Transverse colon (tissue), 4 donors: ENCODE measurements around the gene MEF2B. TPM values are rescaled to one million over a fixed set of nuclear protein-coding genes. Genes with fewer than 3 reads are reported as not detected.

ENCODE experiments used
- DNase-seq: peaks from one replicate; pipeline ENCODE4 v3.0.0-alpha.2; 2019
- H3K27ac ChIP-seq, 4 donors: fragments of 200-600 bp; sonication (generic); 2 replicates each; pipeline ENCODE4 v1.5.1; 2016 to 2018; ENCODE audit warnings: inconsistent platforms in 4 of 4
- H3K27me3 ChIP-seq: fragments of 200-600 bp; sonication (generic); 2 replicates; pipeline ENCODE4 v1.5.1; 2017; ENCODE audit warnings: inconsistent platforms
- H3K36me3 ChIP-seq, 4 donors: fragments of 200-600 bp; sonication (generic); 2 replicates each; pipeline ENCODE4 v1.5.1; 2017 to 2019; ENCODE audit warnings: inconsistent platforms in 4 of 4
- H3K4me1 ChIP-seq, 4 donors: fragments of 200-600 bp; sonication (generic); 2 replicates each; pipeline ENCODE4 v1.5.1; 2017 to 2020; ENCODE audit warnings: inconsistent platforms in 4 of 4
- H3K4me3 ChIP-seq, 4 donors: fragments of 200-600 bp; sonication (generic); 1 replicate in 1 of 4; 2 replicates in 3 of 4; pipeline versions ENCODE4 v1.5.1 to v1.6.1; 2017 to 2019; ENCODE audit warnings: inconsistent platforms in 4 of 4
- H3K9me3 ChIP-seq, 2 donors: fragments of 200-600 bp; sonication (generic); 2 replicates each; pipeline ENCODE4 v1.5.1; 2017 to 2019; ENCODE audit warnings: inconsistent platforms in 2 of 2
- CTCF ChIP-seq, 5 experiments: fragments of 200-600 bp in 3 of 5; fragments of 450-650 bp in 2 of 5; sonication (generic) in 3 of 5; IDR thresholded peaks; 1 replicate in 2 of 5; 2 replicates in 3 of 5; pipeline ENCODE4 v1.5.1; 2016 to 2017; ENCODE audit warnings: antibody characterized with exemption in 5 of 5, inconsistent platforms in 3 of 5, mild to moderate bottlenecking in 2 of 5, moderate library complexity in 1 of 5
- EP300 ChIP-seq: sonication (generic); formaldehyde crosslinking; IDR thresholded peaks from one replicate; pipeline ENCODE4 v1.6.1; 2017; ENCODE audit warnings: antibody characterized with exemption, low read depth
- POLR2A ChIP-seq: fragments of 450-650 bp; IDR thresholded peaks from one replicate; pipeline ENCODE4 v1.6.1; 2016; ENCODE audit warnings: antibody characterized with exemption, mild to moderate bottlenecking, moderate library complexity
- POLR2AphosphoS5 ChIP-seq, 3 donors: sonication (generic); formaldehyde crosslinking; IDR thresholded peaks; one replicate each; pipeline ENCODE4 v1.6.1; 2016; ENCODE audit warnings: antibody characterized with exemption in 3 of 3
- WGBS, 2 donors: methylation state at CpG; one replicate each; pipeline ENCODE4 v1.1.5; 2018; ENCODE audit warnings: low coverage in 1 of 2; 5-methylcytosine and 5-hydroxymethylcytosine counted together
- in situ Hi-C, 4 donors: fragments of 200-750 bp; cut with MboI; loops; one replicate each; pipeline versions ENCODE4 v1.15.0 to v1.15.1; 2017; ENCODE audit warnings: low sequenced_read_pairs in 3 of 4, low pct_ligation_motif_present in 1 of 4, low pct_unique_long_range_greater_than_20kb in 1 of 4
- intact Hi-C: fragments of 100-400 bp; cut with DNase I; formaldehyde crosslinking; loops from one replicate; pipeline ENCODE4 v1.15.1; 2023; ENCODE audit warnings: low total_unique reads
- total RNA-seq, 4 donors: library from RNA; depleted of rRNA; stranded (reverse); fragments of >200 nt; gene quantifications; one replicate each; pipeline ENCODE4 v1.1.0, GENCODE V29; 2016

Gene MEF2B
- total RNA-seq, 4 donors from 2014 or later: 0.95 TPM; not detected in 3

GRCh38 chr19:19204181-19204580 lies 34.1 kb upstream of the MEF2B start:
- Histone ChIP-seq H3K4me1 (peaks cover 5 to 9% (median 8%) of the 10 kb centered on the region in 4 donors), H3K4me3 (no peak overlapping the region), H3K36me3 (peaks cover 0 to 2% (median 0%) of the 10 kb centered on the region in 4 donors), H3K9me3 (no peaks in the 10 kb centered on the region), H3K27ac (no peak overlapping the region), H3K27me3 (no peaks in the 10 kb centered on the region)
- intact Hi-C loops: no loop called here
- 40 to 79% methylated on average over 1 to 13 of the region's 13 CpGs for WGBS, 2 donors
- TF ChIP-seq EP300: no peak
- no peak for TF ChIP-seq CTCF (IDR thresholded peaks at IDR 0.05)
- no peak for TF ChIP-seq POLR2A
- TF ChIP-seq POLR2AphosphoS5 (IDR thresholded peaks at IDR 0.05): no peak
- in situ Hi-C loops: no loop called here
- no peak for DNase-seq

GRCh38 chr19:19203012-19203856 lies 33.2 kb upstream of the MEF2B start, which contains the start of gene NR2C2AP:
NR2C2AP (minus strand) TSS chr19:19203414; CDS start chr19:19203060, 354 bp downstream.
- in situ Hi-C loops: no loop called here
- intact Hi-C loops: no loop called here
- Histone ChIP-seq H3K4me3 (peak within 1 kb of the TSS; percentile 49 to 84 (median 72)), H3K36me3 (peaks cover 0 to 12% (median 0%) of the 10 kb centered on the region in 4 donors), H3K4me1 (peaks cover 5 to 9% (median 8%) of the 10 kb centered on the region in 4 donors), H3K27ac (peak within 1 kb of the TSS; percentile 76 to 89 (median 83)), H3K27me3 (no peaks in the 10 kb centered on the region), H3K9me3 (no peaks in the 10 kb centered on the region)
- WGBS, 2 donors: 6 to 20% methylated on average over 2 to 60 of the region's 60 CpGs
- TF ChIP-seq POLR2A (no peak), EP300 (no peak), CTCF (IDR thresholded peaks at IDR 0.05) (no peak), POLR2AphosphoS5 (IDR thresholded peaks at IDR 0.05) (peak in 1 of 3 donors; percentile 41)
- DNase-seq: peak; percentile 95

- Histone ChIP-seq H3K4me3 (peak overlapping the region; percentile 49 to 84 (median 72)), H3K36me3 (peaks cover 0 to 15% (median 0%) of the 10 kb centered on the region in 4 donors), H3K27me3 (no peaks in the 10 kb centered on the region), H3K27ac (peak overlapping the region; percentile 76 to 89 (median 83)), H3K4me1 (peaks cover 5 to 9% (median 8%) of the 10 kb centered on the region in 4 donors), H3K9me3 (no peaks in the 10 kb centered on the region)
- DNase-seq: no peak
- intact Hi-C loops: no loop called here
- 0 to 7% methylated on average over 1 to 11 of the region's 11 CpGs for WGBS, 2 donors
- TF ChIP-seq POLR2A: no peak
- no peak for TF ChIP-seq CTCF (IDR thresholded peaks at IDR 0.05)
- no peak for TF ChIP-seq EP300
- no peak for TF ChIP-seq POLR2AphosphoS5 (IDR thresholded peaks at IDR 0.05)
- in situ Hi-C loops: no loop called here
These were observed 32.6 kb upstream of the MEF2B start for GRCh38 chr19:19202707-19203011.

- TF ChIP-seq CTCF (IDR thresholded peaks at IDR 0.05) (no peak), EP300 (no peak), POLR2A (no peak), POLR2AphosphoS5 (IDR thresholded peaks at IDR 0.05) (no peak)
- H3K4me1 ChIP-seq: peaks cover 5 to 9% (median 8%) of the 10 kb centered on the region in 4 donors
- no peaks in the 10 kb centered on the region for H3K27me3 ChIP-seq
- no peaks in the 10 kb centered on the region for H3K9me3 ChIP-seq
- H3K27ac ChIP-seq: peak overlapping the region; percentile 76 to 89 (median 83)
- peak overlapping the region; percentile 49 to 84 (median 72) for H3K4me3 ChIP-seq
- DNase-seq: no peak
- in situ Hi-C loops: no loop called here
- peaks cover 0 to 15% (median 3%) of the 10 kb centered on the region in 4 donors for H3K36me3 ChIP-seq
- intact Hi-C loops: no loop called here
- WGBS, 2 donors: 72 to 81% methylated on average over 4 to 19 of the region's 19 CpGs
These were observed 31.9 kb upstream of the MEF2B start for GRCh38 chr19:19201697-19202630.
